GM12878 (cell line): ENCODE measurements around the gene STX3. TPM values are rescaled to one million over a fixed set of nuclear protein-coding genes. Genes with fewer than 3 reads are reported as not detected.

ENCODE experiments used
- CBFB ChIP-seq: IDR thresholded peaks from 2 replicates; pipeline ENCODE4 v1.6.1; 2016; ENCODE audit warnings: antibody characterized with exemption, low read depth
- FOXM1 ChIP-seq: IDR thresholded peaks from 2 replicates; pipeline ENCODE4 v1.6.1; 2012; ENCODE audit warnings: low read depth, mild to moderate bottlenecking, inconsistent platforms, low read length, moderate library complexity
- GATAD2B ChIP-seq: fragments of 450-650 bp; conservative IDR thresholded peaks from 2 replicates; pipeline ENCODE4 v1.6.1; 2017; ENCODE audit warnings: low read depth, mild to moderate bottlenecking, moderate library complexity
- MXI1 ChIP-seq: fragments of 150-350 bp; IDR thresholded peaks from 2 replicates; pipeline ENCODE4 v1.6.1; 2011; ENCODE audit warnings: low read depth, mild to moderate bottlenecking, inconsistent platforms, low read length, improper control_type of control experiment
- SUZ12 ChIP-seq: fragments of 200-600 bp; sonication (generic); IDR thresholded peaks from one replicate; pipeline ENCODE4 v1.6.1; 2018; ENCODE audit warnings: antibody characterized with exemption, mild to moderate bottlenecking; ENCODE audit not compliant: unreplicated experiment
- WRNIP1 ChIP-seq: IDR thresholded peaks from 2 replicates; pipeline ENCODE4 v1.6.1; 2011; ENCODE audit warnings: low read depth, low read length, improper control_type of control experiment, borderline replicate concordance
- polyA plus RNA-seq, 11 experiments: library from polyadenylated mRNA; depleted of rRNA in 4 of 11; unstranded in 6 of 11; stranded (reverse) in 5 of 11; fragments of >200 nt; fragmentation: Nextera tagmentation in 4 of 11; fragmentation: Illumina TruSeq in 1 of 11; extraction: Ambion mirVana in 4 of 11; extraction: Trizol in 1 of 11; gene quantifications; 1 replicate in 1 of 11; 2 replicates in 10 of 11; pipeline versions ENCODE4 v1.2.1 to v1.2.3, GENCODE V29; 2011 to 2016; ENCODE audit warnings: inconsistent platforms in 2 of 11, missing spikeins in 2 of 11, low read depth in 1 of 11
- total RNA-seq, 4 experiments: library from RNA; depleted of rRNA in 3 of 4; stranded (reverse); fragments of >200 nt in 3 of 4; fragmentation: Illumina TruSeq in 1 of 4; extraction: Trizol in 1 of 4; gene quantifications; 2 replicates each; pipeline versions ENCODE4 v1.2.1 to v1.2.3, GENCODE V29; 2013 to 2021
- TF ChIP-seq, protein P1 (sequence below): fragments of 450-650 bp; IDR thresholded peaks from 2 replicates; pipeline ENCODE4 v1.6.1; 2017; ENCODE audit warnings: mild to moderate bottlenecking, moderate library complexity
- TF ChIP-seq, protein P2 (sequence below): fragments of 450-650 bp; IDR thresholded peaks from 2 replicates; pipeline ENCODE4 v1.6.1; 2017; ENCODE audit warnings: mild to moderate bottlenecking

Gene STX3
- total and polyA plus RNA-seq, 10 of the 15 experiments (the other 5 are each of a cell fraction or from before 2014, with no cell fraction given): 0.11 to 2.5 (median 1.1) TPM

DNA sequence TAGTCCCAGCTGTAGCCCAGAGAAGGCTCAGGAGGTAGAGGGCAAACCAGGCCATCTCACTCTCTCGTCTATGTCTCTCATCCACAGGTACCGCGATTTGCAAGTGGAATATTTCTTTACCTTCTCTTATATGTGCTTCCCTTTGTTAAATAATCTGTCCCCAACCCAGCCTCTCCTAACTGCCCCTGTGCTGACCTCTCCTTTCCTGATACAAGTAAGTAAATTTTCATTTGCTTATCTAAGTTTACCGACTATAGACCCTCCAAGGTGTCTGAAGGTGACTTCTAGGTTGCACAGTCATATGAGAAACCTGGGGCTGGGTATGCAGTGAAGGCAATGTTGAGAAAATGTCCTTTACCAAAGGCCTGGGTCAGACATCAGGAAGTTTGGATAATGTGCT lies 90.2 kb downstream of the STX3 start, which contains the start of gene CBLIF (continued):
- TF ChIP-seq, protein P1, sequence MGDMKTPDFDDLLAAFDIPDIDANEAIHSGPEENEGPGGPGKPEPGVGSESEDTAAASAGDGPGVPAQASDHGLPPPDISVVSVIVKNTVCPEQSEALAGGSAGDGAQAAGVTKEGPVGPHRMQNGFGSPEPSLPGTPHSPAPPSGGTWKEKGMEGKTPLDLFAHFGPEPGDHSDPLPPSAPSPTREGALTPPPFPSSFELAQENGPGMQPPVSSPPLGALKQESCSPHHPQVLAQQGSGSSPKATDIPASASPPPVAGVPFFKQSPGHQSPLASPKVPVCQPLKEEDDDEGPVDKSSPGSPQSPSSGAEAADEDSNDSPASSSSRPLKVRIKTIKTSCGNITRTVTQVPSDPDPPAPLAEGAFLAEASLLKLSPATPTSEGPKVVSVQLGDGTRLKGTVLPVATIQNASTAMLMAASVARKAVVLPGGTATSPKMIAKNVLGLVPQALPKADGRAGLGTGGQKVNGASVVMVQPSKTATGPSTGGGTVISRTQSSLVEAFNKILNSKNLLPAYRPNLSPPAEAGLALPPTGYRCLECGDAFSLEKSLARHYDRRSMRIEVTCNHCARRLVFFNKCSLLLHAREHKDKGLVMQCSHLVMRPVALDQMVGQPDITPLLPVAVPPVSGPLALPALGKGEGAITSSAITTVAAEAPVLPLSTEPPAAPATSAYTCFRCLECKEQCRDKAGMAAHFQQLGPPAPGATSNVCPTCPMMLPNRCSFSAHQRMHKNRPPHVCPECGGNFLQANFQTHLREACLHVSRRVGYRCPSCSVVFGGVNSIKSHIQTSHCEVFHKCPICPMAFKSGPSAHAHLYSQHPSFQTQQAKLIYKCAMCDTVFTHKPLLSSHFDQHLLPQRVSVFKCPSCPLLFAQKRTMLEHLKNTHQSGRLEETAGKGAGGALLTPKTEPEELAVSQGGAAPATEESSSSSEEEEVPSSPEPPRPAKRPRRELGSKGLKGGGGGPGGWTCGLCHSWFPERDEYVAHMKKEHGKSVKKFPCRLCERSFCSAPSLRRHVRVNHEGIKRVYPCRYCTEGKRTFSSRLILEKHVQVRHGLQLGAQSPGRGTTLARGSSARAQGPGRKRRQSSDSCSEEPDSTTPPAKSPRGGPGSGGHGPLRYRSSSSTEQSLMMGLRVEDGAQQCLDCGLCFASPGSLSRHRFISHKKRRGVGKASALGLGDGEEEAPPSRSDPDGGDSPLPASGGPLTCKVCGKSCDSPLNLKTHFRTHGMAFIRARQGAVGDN: no peak
- no peak for TF ChIP-seq CBFB
- no peak for TF ChIP-seq SUZ12
- no peak for TF ChIP-seq FOXM1
- no peak for TF ChIP-seq MXI1
- TF ChIP-seq, protein P2, sequence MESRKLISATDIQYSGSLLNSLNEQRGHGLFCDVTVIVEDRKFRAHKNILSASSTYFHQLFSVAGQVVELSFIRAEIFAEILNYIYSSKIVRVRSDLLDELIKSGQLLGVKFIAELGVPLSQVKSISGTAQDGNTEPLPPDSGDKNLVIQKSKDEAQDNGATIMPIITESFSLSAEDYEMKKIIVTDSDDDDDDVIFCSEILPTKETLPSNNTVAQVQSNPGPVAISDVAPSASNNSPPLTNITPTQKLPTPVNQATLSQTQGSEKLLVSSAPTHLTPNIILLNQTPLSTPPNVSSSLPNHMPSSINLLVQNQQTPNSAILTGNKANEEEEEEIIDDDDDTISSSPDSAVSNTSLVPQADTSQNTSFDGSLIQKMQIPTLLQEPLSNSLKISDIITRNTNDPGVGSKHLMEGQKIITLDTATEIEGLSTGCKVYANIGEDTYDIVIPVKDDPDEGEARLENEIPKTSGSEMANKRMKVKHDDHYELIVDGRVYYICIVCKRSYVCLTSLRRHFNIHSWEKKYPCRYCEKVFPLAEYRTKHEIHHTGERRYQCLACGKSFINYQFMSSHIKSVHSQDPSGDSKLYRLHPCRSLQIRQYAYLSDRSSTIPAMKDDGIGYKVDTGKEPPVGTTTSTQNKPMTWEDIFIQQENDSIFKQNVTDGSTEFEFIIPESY: no peak
- no peak for TF ChIP-seq WRNIP1
- TF ChIP-seq GATAD2B: no peak
